NK-92 (cell line): ENCODE measurements around the gene PIP5K1C.
"Not testable (repeated sequence)": the region's sequence is repeated elsewhere in the genome, so short reads cannot be mapped to it uniquely, and the experiment has no call there.

Experiments
- DNase-seq: peaks from one replicate; lab custom pipeline; 2025; ENCODE audit not compliant: unreplicated experiment; lab: John Stamatoyannopoulos, UW

PIP5K1C gene

GRCh38 chr19:3628766-3629165 lies 71.5 kb downstream of the PIP5K1C start:
- not testable (repeated sequence) for DNase-seq

DNA sequence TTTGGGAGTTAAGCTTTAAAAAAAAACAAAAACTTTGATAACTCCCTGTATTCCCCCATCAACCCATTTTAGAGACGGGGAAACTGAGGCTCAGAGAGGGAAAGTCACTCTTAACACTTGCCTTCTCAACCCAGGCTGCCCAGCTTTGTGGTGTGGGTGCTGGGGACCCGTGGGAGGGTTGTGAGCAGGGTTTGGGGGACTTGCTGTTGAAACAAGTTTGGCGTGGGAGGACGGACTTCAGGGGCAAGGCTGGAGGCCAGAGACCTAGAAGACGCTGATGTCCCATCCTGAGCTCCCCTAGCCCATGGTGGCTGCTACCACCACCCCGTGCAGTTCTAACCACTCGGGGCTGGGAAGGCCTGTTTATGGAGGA lies 72.9 kb downstream of the PIP5K1C start:
- no peak for DNase-seq

- DNase-seq, result peak; percentile 81
These were observed 73.6 kb downstream of the PIP5K1C start, which contains the start of gene CACTIN for GRCh38 chr19:3626473-3627350. TSS of gene CACTIN (minus strand) at chr19:3626790. CDS start at chr19:3626762, 28 bp downstream.

GRCh38 chr19:3625996-3626472 lies 74.2 kb downstream of the PIP5K1C start:
- no peak for DNase-seq

DNA sequence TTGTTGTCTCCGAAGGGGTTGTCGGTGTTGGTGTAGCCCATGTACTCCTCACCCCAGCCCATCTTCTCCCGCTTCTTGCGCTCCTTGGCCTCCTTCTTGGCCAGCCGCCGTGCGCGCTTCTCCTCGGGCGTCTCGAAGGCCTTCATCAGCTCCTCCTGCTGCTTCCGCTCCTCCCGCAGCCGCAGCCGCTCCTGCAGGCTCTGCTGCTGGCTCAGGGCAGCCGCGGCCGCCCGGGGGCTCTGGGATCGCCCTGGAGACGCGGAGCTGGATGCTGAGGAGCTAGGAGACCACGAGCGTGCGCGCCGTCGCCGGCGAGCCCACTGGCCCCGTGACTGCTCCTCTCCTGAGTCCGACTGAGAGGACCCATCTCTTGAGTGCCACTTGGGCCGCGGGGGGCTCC lies 76.6 kb downstream of the PIP5K1C start:
- DNase-seq, result no peak

GRCh38 chr19:3622224-3622623 lies 78.0 kb downstream of the PIP5K1C start:
- no peak for DNase-seq

DNA sequence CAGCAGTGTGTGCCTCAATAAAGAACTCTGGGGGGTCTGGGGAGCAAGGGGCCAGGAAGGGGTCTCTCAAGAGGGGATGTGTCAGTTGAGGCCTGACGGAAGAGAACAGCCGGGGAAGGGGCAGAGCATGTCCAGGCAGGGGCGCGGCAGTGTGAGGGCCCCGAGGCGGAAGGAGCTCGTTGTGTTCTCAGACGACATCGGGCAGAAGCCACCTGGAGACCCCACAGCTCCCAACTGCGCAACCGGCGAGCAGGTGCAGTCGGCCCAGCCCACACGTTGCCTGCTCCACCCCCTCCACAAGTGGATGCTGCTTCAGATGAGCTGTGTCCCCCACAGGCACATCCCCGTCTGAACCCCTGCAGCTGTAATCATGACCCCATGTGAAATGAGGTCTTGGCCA lies 78.6 kb downstream of the PIP5K1C start:
- no peak for DNase-seq

GRCh38 chr19:3620817-3621547 lies 79.3 kb downstream of the PIP5K1C start:
- no peak for DNase-seq

DNA sequence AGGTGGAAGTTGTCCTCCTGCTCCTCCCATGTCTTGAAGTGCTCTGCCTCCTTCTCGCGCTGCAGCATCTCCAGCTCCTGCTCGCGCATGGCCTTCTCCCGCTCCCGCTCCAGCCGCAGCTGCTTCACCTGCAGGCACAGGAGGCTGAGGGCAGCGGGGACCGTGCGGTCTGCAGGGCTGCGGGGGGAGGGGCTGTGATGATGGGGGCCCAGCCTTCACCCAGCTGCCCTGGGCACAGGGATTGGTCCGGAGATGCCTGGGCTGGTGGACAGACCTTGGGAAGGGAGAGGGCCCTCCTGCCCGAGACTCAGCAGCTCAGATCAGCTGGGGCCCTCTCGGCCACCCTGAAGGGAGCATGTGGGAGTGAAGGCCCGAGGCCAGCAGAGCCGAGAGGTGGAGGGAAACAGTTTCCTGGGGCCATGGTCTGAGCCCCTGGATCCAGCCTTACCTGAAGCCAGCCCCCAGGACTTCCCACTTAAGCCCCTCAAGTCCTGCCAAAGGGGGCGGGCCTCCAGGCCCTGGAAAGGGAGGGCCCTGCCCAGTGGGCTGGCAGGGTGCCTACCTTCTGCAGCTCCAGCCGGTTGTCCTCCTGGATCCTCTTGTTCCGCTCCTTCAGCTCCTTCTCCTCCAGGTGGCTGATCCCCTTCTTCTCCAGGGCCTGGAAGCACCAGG lies 80.0 kb downstream of the PIP5K1C start:
- DNase-seq, result no peak

DNA sequence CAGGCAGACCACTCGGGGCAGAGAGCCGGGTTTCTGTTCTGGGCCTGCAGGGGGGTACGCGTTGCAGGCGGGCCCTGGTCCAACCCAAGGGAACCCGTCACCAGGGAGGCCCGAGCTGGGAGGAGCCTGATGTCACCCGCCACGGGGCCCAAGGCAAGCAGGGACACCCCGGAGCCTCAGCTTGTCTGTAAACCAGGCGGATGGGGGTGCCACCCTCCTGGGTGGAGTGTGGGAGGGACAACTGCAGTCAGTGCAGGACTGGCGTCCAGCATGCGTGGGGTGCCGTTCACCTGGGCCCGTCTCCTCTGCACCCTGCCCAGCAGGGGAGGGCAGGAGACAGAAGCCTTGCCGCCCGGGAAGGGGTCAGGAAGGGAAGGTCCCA lies 80.6 kb downstream of the PIP5K1C start:
- DNase-seq, result no peak

DNA sequence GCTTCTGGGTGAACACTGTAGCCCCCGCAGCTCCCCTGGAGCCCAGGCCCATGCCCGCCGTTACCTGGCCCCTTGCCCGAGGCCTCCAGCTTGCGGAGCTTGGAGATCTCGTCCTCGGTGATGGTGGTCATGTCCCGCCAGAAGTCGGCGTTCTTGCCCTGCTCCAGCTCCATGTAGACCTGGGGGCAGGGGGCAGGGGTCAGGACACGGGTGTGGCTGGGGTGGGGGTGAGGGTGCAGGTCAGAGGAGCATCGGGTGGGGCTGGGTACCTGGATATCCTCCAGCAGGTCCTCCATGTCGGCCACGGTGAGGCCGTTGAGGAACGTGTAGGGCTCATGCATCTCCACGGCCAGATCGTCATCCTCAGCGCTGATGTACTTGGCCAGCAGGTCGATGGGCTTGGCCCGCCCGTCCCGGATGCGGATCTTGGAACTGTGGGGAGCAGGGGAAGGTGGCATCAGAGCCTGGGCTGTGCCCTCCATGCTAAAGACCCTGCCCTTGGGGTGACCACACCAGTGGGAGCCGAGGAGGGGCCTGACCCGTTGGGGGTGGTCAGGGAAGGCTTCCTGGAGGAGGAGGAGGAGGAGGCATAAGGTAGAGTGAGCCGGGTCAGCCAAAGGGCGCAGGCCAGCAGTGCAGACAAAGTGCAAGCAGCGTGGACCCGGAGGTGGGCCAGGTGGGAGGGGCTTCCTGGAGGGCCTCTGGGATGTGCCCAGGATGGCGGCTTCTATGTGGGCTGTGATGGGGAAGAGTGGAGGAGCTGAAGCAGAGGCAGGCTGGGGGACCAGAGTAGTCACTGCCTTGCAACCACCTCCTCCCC lies 81.2 kb downstream of the PIP5K1C start:
- DNase-seq, result no peak

GRCh38 chr19:3618144-3618810 lies 82.0 kb downstream of the PIP5K1C start:
- DNase-seq, result no peak

DNA sequence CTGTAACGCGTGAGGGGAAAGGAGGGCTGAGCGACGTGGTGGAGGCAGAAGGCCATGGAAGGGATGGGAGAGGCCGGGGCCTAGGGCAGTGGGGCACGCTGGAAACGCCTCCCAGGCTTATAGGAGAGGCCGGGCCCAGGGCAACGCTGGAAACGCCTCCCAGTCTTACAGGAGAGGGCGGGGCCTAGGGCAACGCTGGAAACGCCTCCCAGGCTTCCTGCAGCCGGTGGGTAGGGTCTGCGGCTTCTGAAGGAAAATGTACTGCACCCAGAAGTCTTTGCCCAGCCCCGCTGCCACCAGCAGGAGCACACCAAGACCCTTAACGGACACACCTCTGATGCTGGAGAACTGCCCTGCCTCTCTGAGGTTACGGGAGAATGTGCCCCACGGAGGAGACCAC lies 82.8 kb downstream of the PIP5K1C start:
- no peak for DNase-seq

GRCh38 chr19:3615524-3616135 lies 84.6 kb downstream of the PIP5K1C start:
- DNase-seq, result no peak

- no peak for DNase-seq
These were observed 85.3 kb downstream of the PIP5K1C start for GRCh38 chr19:3614858-3615505.

- DNase-seq, result no peak
These were observed 86.2 kb downstream of the PIP5K1C start for GRCh38 chr19:3613818-3614661.

DNA sequence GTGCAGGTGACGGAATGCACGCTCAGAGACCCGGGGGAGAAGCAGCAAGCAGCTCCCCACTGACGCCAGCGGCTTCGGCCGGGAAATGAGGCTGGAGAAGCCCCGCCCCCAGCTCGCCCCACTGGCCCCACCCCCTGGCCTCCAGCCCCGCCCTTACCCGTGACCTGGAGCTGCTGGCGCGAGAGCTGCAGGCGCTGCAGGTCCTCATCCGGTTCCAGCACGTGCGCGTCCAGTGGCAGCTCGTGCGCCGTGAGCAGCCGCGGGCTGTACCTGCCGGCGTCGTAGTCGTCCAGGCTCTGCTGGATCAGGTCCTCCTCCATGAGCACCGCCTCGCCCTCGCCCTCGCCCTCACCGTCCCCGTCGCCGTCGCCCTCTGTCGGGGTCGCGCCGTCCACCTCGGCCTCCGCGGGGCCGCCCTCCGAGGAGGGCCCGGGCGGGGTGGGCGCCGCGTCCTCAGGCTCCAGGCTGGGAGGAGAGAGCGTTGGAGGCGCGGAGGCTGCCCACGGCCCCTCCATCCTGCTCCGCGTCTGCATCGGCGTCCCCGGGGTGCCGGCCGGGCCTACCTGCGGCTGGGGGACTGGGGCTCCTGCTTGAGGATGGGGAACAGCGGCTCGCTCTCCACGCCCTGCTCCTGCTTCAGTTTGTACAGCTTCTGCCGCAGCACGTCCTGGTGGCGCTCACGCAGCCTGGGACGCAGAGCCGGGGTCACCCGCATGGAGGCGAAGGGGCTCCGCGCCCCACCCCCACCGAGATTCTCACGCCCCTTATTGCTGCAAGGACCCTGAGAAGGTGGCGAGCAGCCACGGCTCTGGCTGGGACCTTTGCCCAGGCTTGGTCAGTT lies 87.1 kb downstream of the PIP5K1C start:
- DNase-seq, result no peak
